Activated CD8-positive, alpha-beta memory T cell treated with anti-CD3 and anti-CD28 coated beads, Interleukin-2, amount 50 U/mL, for 24 hours (primary cell): ENCODE measurements around the gene TAC3.
"Not testable (repeated sequence)": the region's sequence is repeated elsewhere in the genome, so short reads cannot be mapped to it uniquely, and the experiment has no call there.

Experiments
- DNase-seq: peaks from one replicate; pipeline ENCODE4 v3.0.0-alpha.2; 2020; ENCODE audit errors: extremely low read depth

The TAC3 gene

DNA sequence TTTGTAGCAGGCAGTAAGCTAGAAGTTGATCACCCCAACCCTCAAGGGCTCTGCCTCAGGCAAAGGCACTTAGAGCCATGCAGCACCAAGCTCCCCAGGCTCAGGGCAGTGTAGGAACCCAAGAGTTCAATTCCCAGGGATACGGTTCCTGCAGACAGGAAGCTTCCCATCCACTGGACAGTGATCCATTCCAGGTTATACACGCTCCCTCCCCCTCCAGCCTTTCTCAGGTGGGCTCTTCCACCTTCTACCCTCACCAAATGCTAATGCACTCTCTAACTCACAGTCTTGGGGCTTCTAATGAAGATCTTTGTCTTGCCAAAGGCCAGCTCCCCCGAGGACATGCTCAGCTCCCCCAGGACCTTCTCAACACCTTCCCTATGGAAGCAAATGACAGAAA is 20.9 kb upstream of the TAC3 start:
- DNase-seq: no peak

DNA sequence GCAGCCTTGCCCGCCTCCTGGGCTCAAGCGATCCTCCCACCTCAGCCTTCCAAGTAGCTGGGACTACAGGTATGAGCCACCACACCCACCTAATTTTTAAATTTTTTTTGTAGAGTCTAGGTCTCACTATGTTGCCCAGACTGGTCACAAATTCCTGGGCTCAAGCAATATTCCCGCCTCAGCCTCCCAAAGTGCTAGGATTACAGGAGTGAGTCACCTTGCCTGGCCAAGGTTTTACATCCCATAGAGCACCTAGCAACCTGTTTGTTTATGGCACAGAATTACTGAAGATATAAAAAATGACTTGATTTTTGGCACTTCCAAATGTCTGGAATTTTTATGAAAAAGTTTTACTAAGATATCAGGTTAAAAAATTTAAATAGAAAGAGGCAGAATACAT is 17.1 kb upstream of the TAC3 start:
- no peak for DNase-seq

DNA sequence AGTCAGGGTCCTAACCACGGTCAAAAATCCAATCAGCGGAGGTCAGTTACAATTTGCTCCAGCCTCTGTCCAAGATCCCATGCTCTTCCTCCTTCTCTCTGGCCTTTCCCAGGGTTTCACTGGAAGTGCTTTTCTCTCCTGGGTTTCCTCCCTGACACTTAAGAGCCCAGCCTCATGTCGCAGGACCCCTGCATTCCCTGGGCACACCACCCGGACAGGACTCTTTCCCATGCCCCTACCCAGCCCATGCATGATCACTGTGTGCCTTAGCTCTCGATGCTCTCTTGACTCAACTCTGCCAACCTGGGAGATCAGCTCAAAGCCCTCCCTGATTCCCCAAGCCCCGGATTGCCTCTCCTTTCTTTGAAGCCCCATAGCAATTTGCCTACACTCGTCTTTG is 15.5 kb upstream of the TAC3 start:
- DNase-seq: no peak

DNA sequence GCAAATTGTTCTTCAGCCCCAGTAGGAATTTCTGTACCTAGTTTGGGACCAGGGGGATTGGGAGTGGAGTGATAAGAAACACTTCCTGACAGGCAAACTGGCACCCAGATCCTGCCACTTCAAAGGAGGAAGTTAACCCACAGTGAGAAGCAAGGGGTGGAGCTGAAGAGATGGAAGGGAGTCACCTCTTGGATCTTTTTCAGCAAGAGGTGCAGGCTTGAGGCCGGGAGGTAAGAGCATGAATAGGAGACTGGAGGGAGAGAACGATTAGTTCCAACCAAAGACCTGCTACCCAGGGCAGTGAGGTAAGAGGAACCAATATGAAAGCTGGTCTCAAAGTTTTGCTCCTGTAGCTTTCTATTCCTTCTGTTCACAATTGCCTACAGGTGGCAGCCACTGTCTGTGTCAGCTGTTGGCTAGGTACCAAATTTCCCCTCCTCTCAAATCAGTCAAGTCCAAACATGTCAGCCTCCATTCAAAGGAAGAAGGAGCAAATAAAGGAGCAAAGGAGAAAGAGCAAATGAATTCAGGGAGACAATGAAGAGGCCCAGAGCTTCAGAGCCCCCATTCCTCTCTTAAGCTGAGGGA is 14.9 kb upstream of the TAC3 start:
- DNase-seq: no peak

DNA sequence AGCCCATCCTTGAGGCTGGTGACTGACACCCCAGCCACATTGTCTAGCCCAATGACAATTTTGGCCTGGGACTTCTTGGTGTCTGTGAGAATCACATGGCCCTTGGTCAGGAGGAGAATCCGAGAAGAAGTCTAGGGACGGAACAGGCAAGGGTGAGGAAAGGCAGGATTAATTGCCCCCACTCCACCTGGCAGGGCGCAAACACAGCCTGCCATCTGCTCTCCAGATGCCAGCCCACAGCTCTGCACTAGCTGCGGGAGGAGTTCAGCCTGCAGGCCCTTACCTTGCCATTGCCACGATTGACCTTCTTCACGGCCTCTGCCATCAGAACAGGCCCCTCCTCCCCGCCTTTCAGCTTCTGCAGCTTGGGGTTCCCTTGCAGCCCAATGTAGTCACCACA is 13.1 kb upstream of the TAC3 start:
- DNase-seq: no peak

DNA sequence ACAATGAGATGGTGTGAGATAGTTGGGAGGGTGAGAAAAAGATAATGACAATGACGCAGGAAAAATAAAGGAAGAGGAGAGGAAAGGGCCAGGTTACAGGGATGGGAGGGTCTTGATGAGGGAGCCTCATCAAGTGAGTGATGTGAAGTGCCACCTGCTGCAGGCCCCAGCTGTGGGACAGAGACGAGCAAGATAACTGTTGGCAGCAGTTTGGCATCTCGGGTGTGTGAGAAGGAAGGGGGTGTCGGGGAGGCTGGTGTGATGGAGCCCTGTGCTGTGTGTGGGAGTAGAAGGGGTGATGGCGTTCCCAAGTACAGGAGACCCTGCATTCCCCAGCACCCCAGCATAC is 11.4 kb upstream of the TAC3 start:
- DNase-seq: no peak

DNA sequence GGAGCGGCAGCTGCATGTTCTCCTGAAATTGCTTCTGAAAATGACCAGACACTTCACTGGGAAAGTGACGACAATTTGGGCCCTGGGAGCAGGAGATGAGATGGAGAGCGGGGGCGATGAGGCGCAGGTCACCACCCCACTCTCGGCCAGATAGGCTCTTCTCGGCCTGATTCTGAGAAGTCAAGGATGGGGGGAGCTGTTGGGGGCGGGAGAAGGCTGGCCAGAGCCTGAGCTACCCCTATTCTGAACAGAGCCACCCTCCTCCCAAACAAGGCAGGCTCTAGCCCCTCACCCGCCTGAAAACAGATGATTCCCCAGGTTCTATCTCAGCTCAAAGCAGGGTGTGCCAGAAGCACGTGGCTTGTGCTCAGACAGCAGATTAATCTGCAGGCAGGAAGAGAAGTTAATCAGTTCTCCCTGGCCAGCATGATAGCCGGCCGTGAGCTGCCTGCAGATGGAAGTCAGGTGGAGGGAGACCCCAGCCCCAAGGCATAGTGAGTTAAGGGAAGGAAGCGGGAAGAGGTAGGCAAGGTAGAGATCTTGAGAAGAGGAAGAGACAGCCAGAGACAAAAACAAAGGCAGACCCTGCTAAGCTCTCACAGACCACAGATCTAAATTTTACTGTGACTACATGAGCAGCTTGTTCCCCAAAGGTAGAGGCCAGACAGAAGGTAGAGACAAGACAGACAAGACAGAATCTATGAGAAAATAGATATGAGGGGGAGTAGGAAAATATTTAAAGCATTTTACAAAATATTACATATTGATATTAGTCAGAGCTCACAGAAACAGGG is 10.9 kb upstream of the TAC3 start:
- no peak for DNase-seq

DNA sequence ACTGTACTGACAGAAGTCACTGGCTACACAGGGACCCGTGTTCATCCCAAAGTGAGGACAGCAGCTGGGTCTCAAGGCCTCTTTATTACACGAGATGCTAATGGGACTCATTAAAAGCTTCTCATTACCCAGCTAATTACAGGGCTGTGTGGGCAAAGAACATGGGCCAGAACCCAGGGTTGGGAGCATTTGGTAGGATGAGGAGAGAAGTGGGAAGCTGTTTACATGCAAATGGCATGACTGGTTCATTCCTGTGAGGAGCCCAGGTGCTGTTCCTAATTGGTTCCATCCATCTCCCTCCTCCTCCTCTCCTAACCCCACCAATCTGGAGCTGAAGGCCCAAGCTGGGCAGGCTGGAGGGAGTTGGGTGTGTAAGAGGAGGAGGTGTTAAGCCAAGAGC is 8.9 kb upstream of the TAC3 start:
- DNase-seq: no peak

DNA sequence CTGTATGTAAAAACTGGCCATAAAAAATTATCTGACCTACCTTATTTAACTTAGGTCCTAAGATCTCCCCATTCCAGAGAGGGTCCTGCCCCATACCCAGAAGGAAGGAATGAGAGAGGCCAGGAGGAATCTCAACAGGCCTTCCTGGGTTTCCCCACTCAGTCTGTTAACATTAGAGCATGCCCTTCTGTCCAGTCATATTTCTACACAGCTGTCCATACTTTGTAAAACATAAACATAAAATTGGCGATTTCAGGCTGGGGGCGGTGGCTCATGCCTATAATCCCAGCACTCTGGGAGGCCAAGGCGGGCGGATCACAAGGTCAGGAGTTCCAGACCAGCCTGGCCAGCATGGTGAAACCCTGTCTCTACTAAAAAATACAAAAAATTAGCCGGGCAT is 6.0 kb upstream of the TAC3 start:
- not testable (repeated sequence) for DNase-seq

DNA sequence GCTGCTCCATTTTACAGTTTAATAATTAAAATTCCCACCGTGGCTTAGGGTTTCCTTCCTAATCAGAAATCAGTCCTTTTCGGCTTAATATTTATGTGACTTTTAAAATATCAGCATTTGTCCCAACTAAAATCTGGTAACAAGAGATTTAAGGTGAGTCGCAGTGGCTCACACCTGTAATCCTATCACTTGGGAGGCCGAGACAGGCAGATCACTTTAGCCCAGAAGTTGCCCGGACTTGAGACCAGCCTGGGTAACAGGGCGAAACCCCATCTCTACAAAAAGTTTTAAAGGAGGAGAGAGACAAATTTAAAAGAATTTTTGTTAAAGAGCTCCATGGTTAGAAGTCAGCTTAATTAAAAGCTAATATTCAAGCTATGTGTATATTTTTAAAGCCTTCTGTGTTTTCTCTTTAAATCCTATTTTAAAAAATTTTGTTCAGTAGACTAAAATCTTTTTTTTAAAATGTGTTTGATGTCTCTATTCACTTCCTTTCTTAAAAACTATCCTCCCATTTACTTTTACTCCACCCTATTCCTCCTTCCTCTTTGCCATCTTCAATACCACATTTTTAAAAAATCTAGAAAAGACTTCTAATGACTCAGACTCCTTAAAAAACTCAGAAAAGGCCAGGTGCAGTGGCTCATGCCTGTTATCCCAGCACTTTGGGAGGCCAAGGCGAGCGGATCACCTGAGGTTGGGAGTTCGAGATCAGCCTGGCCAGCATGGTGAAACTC is 3.8 kb upstream of the TAC3 start:
- no peak for DNase-seq

DNA sequence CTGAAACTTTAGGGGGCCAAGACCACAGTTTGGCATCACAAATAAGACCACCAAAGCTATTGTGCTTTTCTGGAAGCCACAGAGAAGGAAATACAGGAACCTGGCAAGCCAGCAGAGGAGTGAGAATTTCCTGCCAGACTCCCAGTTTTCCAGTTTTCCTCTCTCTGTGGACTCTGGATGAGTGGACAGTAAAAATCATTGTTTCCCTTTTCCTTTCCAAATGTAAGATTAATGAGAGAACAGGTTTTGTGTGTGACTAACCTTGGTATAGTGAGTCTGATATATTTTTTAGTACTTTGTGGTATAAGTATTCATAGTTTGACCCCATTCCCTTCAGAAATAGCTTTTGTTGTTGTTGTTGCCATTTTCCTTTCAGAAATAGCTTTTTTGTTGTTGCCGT is 2.6 kb upstream of the TAC3 start:
- no peak for DNase-seq

DNA sequence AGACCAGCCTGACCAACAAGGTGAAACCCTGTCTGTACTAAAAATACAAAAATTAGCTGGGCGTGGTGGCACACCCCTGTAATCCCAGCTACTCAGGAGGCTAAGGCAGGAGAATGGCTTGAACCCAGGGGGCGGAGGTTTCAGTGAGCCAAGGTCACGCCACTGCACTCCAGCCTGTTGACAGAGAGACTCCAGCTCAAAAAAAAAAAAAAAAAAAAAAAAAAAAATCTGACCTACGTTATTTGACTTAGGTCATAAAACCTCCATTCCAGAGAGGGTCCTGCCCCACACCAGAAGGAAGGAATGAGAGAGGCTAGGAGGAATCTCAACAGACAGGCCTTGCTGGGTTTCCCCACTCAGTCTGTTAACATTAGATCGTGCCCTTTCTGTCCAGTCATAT is 2.0 kb upstream of the TAC3 start:
- not testable (repeated sequence) for DNase-seq

DNA sequence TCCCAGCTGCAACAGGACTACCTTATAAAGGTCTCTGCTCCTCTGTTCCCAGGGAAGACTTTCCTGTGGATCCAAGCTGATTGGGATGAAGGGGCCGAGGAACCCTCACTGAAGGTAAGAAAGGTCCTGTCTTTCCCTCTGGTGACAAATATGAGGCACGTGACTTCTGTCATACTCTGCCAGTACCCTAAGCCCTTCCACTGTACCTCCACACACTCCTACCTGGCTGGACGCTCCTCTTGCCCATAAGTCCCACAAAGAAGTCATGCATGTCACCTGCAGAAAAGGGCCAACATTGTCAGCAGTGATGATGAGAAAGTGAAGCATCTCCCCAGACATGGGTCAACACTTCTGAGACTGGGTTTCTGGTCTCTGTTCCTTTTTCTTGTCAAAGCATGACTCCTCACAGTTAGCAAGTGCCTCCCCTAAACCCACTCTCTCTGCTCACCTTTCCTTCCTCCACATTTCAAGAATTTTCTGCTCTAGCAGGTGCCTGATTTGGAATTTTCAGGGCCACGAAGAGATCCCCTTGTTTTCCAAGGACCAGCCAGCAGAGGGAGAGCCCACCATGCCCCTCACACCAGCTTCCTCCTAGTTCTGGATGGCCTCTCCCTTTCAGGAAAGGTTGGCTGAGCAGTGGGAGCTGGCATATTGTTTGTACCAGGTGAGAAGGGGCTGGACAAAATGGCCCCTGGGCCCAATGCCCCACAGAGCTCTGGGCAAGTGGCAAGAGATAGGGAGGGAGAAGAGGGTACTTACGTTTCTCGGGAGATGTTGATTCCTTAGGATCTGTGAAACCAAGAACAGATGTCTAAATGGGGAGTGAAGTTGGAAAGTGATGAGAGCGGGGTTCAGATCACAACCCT is 3.5 kb downstream of the TAC3 start:
- no peak for DNase-seq

DNA sequence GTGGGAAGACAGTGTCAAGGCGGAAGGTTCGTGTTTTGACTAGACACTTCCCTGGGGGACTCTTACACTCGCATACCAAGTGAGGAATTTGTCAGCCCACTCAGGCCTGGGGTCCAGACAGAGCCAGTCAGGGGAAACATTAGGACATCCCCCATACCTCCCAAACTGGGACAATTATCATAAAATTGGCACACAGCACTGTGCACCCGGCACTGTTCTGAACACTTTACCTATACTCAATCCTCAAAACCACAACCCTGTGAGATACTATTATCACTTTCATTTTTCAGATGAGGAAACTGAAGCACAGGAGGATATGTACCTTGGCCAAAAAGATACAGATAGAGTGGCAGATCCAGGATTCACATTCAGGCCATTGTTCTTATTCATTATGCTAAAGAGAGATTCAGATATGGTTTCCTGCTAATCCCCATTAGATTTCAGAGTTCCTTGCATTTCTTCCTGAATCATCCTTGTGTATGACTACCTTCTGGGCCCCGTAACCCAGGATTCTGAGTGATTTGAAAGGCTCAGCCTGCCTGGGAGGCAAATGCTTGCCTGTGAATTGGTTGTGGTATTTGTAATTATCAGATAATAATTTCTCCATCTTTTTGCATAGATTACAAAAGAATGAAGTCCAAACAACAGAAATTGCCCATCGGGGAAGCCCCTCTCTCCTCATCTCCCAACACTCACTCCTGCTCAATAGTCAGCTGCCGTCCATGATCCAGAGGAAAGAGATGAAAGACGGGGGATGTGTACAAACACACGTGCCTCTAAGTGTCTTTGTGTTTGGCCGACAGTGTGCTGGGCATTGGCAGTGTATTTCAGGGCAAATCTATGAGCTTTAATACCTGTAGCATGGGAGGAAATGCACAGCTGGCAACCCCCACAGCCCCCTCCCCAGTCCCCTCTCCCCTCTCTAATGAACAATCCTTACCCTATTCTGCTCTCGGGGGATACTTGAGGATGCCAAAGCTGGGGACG is 4.6 kb downstream of the TAC3 start:
- DNase-seq: no peak

DNA sequence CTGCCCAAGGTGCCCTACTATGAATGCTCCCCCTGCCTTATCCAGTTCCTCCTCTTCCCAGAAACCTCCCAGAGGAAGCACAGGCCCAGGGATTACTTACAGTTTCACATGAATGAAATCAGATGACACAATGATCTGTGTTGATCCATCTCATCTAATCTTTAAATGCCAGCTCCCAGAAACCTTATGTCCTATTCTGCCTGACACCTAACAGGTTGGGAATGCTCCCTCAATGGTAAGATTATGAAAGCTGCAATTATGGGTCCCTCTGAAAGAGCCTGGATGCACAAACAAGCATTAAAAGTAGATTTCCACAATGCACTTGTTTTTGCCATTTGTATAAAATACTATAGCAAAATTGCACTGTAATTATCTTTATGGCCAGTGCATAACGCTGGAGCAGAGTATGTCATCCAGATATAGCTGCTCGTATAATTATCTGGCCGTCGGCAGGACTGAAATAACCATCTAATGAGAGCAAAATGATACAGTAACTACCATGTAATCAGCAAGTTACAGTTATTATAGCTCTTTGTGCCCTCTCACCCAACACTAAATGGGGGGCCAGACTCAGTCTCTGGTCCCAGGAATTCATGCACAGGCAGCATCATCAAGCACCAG is 5.6 kb downstream of the TAC3 start:
- DNase-seq: no peak

DNA sequence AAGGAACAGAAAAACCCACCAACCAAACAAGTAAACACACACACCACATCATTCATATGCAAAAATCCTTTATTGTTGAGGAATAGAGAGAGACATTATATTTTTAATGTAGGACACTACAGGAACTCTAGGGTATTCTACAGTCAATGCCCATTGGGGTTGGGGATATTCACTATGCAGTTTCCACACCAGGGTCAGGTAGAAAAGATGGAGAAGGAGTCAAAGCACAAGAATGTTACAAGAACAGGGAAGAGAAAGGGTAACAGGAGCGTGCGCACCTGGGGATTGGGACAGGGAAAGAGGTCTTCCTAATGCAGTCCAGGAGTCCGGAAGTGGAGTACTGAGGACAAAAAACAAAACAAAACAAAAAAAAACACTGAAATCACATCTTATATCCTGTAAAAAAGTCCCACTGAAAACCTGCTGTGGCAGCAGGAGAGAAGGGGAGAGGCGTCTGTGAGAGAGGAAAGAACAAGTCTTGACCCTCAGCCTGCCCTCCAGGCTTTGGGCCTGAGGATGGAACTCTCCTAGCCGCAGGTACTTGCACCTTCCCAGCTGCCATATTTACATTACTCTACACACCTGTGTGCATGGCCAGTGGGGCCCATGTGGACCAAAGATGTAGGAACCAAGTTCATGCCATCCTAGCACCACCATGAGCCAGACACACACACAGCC is 6.2 kb downstream of the TAC3 start:
- no peak for DNase-seq

DNA sequence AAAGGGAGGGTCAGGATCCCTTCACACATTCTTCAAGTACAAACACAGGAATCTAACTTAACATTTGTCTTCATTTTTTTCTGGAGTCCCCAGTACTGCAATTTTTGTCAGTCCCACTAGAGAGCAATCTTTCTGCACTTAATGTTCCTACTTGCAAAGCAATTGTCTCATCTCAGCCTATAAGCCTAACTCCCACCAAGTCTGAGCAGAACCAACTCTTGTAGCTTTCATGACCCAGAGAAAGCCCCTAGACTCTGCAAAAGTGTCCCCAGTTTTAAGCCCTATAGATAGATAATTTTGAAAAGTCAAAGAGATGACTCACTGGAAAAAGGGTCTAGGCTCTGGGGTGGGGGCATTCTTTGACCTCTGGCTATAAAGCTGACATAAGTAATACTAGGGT is 8.2 kb downstream of the TAC3 start:
- no peak for DNase-seq

DNA sequence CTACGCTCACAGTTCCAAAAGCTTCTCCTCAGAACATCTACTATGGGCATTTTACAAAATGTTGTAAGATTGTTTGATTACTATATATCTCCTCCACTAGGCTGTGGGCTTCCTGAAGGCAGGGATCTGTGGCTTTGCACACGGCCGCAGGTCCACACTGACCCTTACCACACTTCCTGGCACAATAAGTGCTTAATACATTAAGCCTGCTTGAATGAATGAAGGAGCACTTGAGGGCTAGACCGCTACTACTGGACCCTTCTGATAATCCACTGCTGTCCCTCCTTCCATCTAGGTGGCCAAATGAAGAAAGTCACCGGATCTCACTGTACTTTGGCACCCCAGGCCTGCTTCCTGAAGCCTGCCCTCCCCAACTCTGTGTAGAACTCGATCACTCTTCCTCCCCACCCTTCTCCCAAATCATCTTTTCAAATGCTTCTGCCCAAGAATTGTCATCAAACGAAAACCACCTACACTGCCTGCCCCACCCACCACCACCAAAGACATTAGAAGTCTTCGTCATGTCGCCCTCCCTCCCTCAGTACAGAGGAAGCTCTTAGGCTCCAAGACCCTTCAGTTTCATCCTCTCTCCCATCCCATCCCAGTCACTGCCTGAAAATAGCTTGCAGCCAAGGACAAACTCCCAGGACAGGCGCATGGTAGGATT is 9.4 kb downstream of the TAC3 start:
- no peak for DNase-seq
